ENCODE measurements around the gene HLA-DOA. TPM values are rescaled to one million over a fixed set of nuclear protein-coding genes. Genes with fewer than 3 reads are reported as not detected.

Gene HLA-DOA
- total RNA-seq, 1 experiment from 2014 or later: not detected

GRCh38 chr6:33040157-33040556, 30.8 kb upstream of the HLA-DOA start:
- no peak overlapping the region for H3K4me3 Mint-ChIP-seq (ENCODE audit: unreplicated experiment)
- Histone ChIP-seq H3K4me1 (no peaks in the 10 kb centered on the region), H3K9me3 (peaks cover 10% of the 10 kb centered on the region), H3K4me3 (ENCODE audit: low read depth, low read length) (no peak overlapping the region), H3K36me3 (ENCODE audit: control insufficient read depth, insufficient read depth, low read length) (no peaks in the 10 kb centered on the region), H3K27me3 (replicated peaks; ENCODE audit: control insufficient read depth, insufficient read depth, low read length) (no peaks in the 10 kb centered on the region)
- H3K27me3 Mint-ChIP-seq (ENCODE audit: insufficient read depth, unreplicated experiment): peaks cover 14% of the 10 kb centered on the region
- no peaks in the 10 kb centered on the region for H3K4me1 Mint-ChIP-seq (ENCODE audit: low read depth, unreplicated experiment)
- no peaks in the 10 kb centered on the region for H3K36me3 Mint-ChIP-seq (ENCODE audit: insufficient read depth, unreplicated experiment)
- no peak for DNase-seq
- H3K9me3 Mint-ChIP-seq (ENCODE audit: unreplicated experiment): peaks cover 20% of the 10 kb centered on the region
- H3K27ac Mint-ChIP-seq (ENCODE audit: unreplicated experiment): no peak overlapping the region
- intact Hi-C loops (cut with micrococcal nuclease; ENCODE audit: unreplicated experiment): no loop called here
- no TSS peak for BruUV-seq (replicated peaks)
- TF ChIP-seq CTCF (IDR thresholded peaks at IDR 0.05; ENCODE audit: insufficient read depth in 1 of 2, low read depth in 1 of 2, low read length in 1 of 2, severe bottlenecking in 1 of 2, unreplicated experiment in 1 of 2): no peak
- POLR2A ChIA-PET: no interaction called here
- CTCF ChIA-PET: no interaction called here

GRCh38 chr6:33036535-33036934, 27.1 kb upstream of the HLA-DOA start:
- Mint-ChIP-seq H3K4me1 (ENCODE audit: low read depth, unreplicated experiment) (no peaks in the 10 kb centered on the region), H3K27ac (ENCODE audit: unreplicated experiment) (no peak overlapping the region), H3K4me3 (ENCODE audit: unreplicated experiment) (no peak overlapping the region), H3K27me3 (ENCODE audit: insufficient read depth, unreplicated experiment) (peaks cover 24% of the 10 kb centered on the region), H3K36me3 (ENCODE audit: insufficient read depth, unreplicated experiment) (no peaks in the 10 kb centered on the region), H3K9me3 (ENCODE audit: unreplicated experiment) (peaks cover 17% of the 10 kb centered on the region)
- DNase-seq: no peak
- peaks cover 9% of the 10 kb centered on the region; the same call in 1 of the 2 replicates for H3K9me3 ChIP-seq
- ChIA-PET POLR2A (no interaction called here), CTCF (no interaction called here)
- intact Hi-C loops (cut with micrococcal nuclease; ENCODE audit: unreplicated experiment): no loop called here
- TF ChIP-seq CTCF (IDR thresholded peaks at IDR 0.05; ENCODE audit: insufficient read depth in 1 of 2, low read depth in 1 of 2, low read length in 1 of 2, severe bottlenecking in 1 of 2, unreplicated experiment in 1 of 2): no peak
- no peaks in the 10 kb centered on the region for H3K4me1 ChIP-seq
- no TSS peak for BruUV-seq (replicated peaks)
- H3K4me3 ChIP-seq (ENCODE audit: low read depth, low read length): no peak overlapping the region
- H3K36me3 ChIP-seq (ENCODE audit: control insufficient read depth, insufficient read depth, low read length): no peaks in the 10 kb centered on the region
- no peaks in the 10 kb centered on the region for H3K27me3 ChIP-seq (replicated peaks; ENCODE audit: control insufficient read depth, insufficient read depth, low read length)

GRCh38 chr6:33034554-33034953, 25.2 kb upstream of the HLA-DOA start:
- Mint-ChIP-seq H3K9me3 (ENCODE audit: unreplicated experiment) (peaks cover 17% of the 10 kb centered on the region), H3K27ac (ENCODE audit: unreplicated experiment) (no peak overlapping the region), H3K4me3 (ENCODE audit: unreplicated experiment) (no peak overlapping the region), H3K27me3 (ENCODE audit: insufficient read depth, unreplicated experiment) (peaks cover 28% of the 10 kb centered on the region), H3K4me1 (ENCODE audit: low read depth, unreplicated experiment) (no peaks in the 10 kb centered on the region), H3K36me3 (ENCODE audit: insufficient read depth, unreplicated experiment) (no peaks in the 10 kb centered on the region)
- BruUV-seq (replicated peaks): no TSS peak
- ChIA-PET CTCF (no interaction called here), POLR2A (no interaction called here)
- no peak for TF ChIP-seq CTCF (IDR thresholded peaks at IDR 0.05; ENCODE audit: insufficient read depth in 1 of 2, low read depth in 1 of 2, low read length in 1 of 2, severe bottlenecking in 1 of 2, unreplicated experiment in 1 of 2)
- Histone ChIP-seq H3K4me1 (no peaks in the 10 kb centered on the region), H3K4me3 (ENCODE audit: low read depth, low read length) (no peak overlapping the region), H3K9me3 (peaks cover 9% of the 10 kb centered on the region; the same call in 1 of the 2 replicates), H3K36me3 (ENCODE audit: control insufficient read depth, insufficient read depth, low read length) (no peaks in the 10 kb centered on the region), H3K27me3 (replicated peaks; ENCODE audit: control insufficient read depth, insufficient read depth, low read length) (no peaks in the 10 kb centered on the region)
- intact Hi-C loops (cut with micrococcal nuclease; ENCODE audit: unreplicated experiment): no loop called here
- DNase-seq: no peak

Measured in Caco-2 (cell line).